NCI-H510A treated with DMSO at 0.1 percent for 48 hours (cell line): Measurements from ENCODE around the gene PLCXD1.

ENCODE experiments used
- DNase-seq: peaks from one replicate; lab custom pipeline; 2025; lab: John Stamatoyannopoulos, UW

Gene PLCXD1

GRCh38 chrX:334971-335757 lies 54.0 kb downstream of the PLCXD1 start:
- no peak for DNase-seq

GRCh38 chrX:335758-336155 lies 54.6 kb downstream of the PLCXD1 start:
- DNase-seq: no peak

GRCh38 chrX:336227-336626 lies 55.0 kb downstream of the PLCXD1 start:
- DNase-seq: no peak

- DNase-seq: no peak
These were observed 56.2 kb downstream of the PLCXD1 start for GRCh38 chrX:337331-337831.

DNA sequence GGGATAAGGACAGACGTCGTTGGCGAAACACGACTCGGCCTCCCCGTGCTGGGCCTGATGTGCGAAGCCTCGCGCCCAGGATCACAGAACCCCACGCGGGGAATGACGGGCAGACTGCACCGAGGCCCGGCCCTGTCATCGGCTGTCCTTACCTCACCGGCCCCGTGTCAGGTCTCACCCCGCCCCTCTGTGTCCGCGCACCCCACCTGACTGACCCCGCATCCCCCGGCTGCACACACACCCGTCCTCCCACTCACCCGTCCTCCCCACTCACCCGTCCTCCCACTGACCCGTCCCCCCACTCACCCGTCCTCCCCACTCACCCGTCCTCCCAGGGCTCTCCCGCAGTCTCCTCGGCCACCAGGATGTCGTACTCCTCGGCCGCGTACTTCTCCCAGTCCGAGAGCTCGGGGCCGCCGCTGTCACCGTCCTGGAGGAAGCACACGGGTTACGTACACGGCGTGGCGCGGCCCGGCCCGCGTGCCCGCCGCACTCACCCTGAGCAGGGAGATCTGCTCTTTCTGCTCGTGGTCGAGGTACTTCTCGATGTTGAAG lies 57.2 kb downstream of the PLCXD1 start:
- DNase-seq: no peak

DNA sequence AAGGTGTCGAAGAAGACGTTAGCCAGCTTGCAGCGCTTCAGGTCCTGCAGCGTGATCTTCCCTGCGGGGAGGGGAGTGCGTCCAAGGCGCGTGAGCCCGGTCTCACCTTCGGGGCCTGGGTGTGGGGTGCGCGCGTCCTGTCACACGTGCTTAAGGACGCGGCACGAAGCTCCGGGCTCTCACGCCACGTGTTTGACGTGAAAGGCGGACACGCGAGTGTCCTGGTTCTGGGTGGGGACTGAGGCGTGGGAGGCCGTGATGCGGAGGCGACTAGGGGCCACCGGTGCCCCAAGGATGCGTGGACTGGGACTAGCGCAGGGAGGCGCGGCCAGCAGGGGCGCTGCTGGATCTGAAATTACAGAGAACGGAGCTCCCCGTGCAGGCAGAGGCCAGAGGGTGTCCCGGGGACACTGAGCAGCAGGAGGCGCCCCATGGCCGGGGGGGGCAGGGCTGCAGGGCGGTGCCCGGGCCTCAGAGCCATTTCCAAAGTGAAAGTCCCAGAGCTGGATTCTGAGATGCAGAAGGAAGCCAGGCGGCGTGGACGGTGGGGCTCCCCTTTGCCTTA lies 57.7 kb downstream of the PLCXD1 start:
- DNase-seq: no peak

DNA sequence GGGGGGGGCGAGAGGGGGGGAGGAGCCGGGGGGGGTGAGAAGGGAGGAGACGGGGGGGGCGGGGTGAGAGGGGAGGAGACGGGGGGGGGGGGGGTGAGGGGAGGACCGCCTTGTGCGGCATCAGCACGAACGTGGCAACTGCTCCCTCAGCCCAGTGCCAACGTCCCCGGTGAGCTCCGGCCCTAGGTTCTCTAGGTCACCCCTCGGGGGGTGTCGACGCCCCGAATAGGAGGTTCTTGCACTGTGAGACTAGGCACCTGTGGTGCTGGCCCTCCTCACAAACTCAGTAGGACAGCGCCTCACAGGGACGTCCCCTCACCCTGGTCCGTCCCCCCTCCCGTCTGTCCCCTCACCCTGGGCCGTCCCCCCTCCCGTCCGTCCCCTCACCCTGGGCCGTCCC lies 58.9 kb downstream of the PLCXD1 start:
- DNase-seq: no peak

DNA sequence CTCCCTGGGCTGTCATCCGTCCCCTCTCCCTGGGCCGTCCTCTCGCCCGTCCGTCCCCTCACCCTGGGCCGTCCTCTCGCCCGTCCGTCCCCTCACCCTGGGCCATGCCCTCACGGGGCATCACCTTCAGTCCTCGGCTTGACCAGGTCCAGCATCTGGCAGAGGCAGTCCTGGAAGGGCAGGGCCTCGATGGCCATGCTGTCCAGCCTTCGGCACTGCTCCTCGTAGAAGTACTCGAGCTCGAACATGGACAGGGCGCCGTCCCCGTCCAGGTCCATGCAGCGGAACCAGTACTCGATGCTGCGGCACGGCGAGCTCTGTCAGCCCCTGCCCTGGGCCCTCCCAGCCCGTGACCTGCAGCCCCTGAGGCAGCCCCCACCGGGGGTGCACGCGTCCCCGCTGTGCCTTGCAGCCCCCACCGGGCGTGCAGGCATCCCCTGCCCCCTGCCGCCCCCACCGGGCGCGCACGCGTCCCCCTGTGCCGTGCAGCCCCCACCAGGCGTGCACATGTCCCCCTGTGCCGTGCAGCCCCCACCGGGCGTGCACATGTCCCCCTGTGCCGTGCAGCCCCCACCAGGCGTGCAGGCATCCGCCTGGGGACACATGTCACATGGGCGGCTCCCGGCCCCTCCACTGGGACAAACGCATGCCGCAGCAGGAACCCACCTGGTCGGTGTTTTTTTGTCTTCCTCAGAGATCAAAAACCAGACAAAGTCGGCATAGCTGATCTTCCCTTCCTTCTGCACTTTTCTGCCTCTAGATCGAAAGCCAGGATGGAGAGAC lies 59.7 kb downstream of the PLCXD1 start:
- no peak for DNase-seq

GRCh38 chrX:341541-342101 lies 60.4 kb downstream of the PLCXD1 start:
- DNase-seq: no peak

DNA sequence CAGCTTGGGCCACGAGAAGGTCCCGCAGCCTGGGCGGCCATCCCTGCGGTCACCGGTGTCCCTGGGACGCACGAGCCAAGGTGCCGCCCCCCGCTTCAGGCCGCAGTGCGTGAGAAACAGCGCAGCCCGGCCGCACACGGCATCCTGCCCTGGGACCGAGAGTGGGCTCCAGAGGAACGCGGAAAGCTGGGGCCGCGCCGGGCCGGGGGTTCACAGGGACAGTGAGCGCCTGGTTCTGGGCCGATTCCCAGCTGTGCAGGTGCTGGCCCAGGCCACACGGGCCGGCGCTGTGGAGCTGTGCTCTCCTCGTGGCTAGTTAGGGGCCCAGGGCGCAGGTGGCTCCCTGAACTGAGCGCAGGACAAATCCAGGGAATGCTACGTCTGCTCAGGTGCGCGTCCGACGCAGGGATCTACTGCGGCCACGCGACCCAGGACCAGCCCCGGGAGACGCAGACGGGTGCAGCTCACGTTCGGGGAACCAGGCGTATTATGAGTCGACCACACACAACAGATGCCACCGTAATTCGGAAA lies 63.3 kb downstream of the PLCXD1 start:
- no peak for DNase-seq

DNA sequence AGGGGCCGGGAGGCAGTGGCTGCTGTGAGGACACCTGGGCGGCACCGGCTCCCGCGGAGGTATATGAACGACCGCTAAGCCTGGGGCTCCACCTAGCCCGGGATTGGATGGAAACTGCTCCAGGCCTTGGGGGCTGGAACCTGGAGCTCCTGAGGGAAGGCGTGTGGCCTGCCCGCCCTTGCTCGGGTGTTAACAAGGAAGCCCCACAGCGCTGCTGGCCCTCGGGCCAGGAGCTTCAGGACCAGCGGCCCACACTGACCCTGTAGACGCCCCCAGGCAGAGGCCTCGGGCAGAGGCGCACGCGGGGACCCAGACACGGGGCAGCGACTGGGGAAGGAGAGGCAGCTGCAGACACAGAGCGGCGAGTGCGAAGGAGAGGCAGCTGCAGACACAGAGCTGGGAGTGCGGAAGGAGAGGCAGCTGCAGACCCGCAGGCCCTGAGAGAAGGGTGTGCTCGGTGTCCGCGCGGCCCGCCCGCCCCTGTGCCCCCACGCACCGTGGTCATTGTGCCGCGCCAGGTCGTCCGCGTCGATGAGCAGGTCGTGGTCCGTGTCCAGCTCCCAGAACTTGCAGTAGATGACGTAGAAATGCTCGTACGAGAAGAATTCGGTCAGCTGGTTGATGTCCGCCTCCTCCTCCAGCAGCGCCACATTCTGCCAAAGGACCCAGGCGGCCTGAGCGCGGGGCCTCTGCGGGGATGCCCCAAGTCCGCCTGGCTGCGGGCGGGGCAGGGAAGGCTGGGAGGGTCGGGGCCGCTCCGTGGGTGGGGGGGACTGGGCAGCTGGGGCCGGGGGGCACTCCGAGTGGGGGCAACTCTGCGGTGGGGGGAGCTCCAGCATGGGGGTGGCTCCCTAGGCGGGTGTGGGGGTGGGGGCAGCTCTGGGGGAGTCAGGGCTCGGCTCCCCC lies 64.1 kb downstream of the PLCXD1 start:
- no peak for DNase-seq

DNA sequence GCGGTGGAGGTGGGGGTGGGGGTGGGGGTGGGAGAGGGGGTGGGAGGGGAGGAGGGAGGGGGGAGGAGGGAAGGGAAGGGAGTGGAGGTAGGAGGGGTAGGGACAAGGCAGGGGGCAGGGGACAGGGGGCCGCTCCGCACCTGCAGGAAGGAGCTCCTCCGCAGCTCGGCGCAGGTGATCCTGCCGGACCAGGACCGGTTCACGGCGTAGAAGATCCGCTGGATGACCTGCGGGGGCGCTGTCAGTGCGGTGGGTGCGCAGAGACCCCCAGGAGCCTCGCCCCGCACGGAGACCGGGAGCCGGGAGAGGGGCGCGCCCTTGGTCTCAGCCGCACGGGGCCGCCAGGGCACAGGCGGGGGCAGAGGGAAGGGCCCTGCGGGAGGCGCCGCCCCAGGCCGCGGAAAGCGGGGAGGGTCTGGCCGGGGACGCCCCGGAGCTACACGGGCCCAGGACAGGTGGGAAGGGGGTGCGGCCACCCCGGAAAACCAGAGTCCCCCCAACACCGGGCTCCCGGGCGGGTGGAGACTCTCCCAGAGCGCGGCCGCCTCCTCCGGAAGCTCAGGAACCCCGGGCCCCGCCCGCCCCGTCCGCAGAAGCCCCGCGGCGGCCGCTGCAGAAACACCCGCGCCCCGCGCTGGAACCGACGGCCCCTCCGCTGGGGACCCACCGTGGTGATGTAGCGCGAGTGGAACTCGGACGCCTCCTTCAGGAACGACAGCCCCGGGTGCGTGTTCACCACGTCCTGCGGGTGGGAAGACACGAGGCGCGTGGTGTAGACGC lies 65.0 kb downstream of the PLCXD1 start:
- DNase-seq: no peak

GRCh38 chrX:347351-348117 lies 66.4 kb downstream of the PLCXD1 start:
- no peak for DNase-seq

DNA sequence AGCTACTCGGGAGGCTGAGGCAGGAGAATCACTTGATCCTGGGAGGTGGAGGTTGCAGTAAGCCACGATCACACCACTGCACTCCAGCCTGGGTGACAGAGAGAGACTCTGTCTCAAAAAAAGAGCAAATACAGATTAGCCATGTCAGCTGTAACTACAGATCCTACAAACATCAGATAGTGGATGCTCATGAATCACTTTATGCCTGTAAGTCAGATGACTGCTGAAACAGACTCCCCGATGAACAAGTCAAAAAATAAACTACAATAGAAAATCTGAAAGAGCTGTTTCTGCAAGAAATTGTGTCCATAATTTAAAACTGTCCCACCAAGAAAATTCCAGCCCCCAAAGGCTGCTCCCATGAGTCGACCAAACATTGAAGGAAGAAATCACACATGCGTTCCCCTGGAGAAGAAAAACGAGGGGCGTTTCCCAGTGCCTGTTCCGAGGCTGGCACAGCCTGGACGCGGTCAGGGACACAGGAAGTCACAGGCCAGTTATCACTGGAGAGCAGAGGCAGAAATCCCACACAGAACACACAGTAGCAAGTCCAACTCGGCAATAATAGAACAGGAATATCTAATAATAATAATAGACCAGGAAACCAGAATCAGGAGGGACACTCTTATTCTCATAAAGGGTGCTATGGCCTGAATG lies 67.4 kb downstream of the PLCXD1 start:
- no peak for DNase-seq

- DNase-seq: no peak
These were observed 68.0 kb downstream of the PLCXD1 start for GRCh38 chrX:349196-349595.

DNA sequence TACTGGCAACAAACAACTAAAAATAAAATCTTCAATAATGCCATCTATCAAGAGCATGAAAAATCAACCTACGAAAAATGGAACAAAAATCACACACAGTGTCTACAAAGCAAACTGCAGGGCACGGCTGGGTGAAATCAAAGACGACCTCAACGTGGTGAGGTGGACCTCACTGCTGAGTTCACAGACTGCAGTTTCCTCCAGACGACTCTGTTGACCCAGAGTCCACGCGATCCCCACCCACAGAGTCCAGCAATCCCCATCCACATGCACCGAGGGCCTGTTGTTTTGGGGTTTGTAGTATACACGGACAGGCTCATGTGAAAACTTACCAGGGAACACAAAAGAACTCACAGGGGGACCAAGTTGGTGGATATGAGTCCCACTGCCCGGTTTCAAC lies 68.5 kb downstream of the PLCXD1 start:
- no peak for DNase-seq

- DNase-seq: no peak
These were observed 69.0 kb downstream of the PLCXD1 start for GRCh38 chrX:350148-350533.

- no peak for DNase-seq
These were observed 69.5 kb downstream of the PLCXD1 start for GRCh38 chrX:350534-351323.
